ENCODE results near the gene TESPA1.
A peak's percentile ranks its signal among the peaks of the same experiment; 100 is the strongest.

TESPA1 gene

GRCh38 chr12:54941659-54942058 lies 42.9 kb downstream of the TESPA1 start:
- no peak for DNase-seq

GRCh38 chr12:54940727-54941315 lies 43.7 kb downstream of the TESPA1 start:
- no peak for DNase-seq

GRCh38 chr12:54937929-54938328 lies 46.6 kb downstream of the TESPA1 start:
- no peak for DNase-seq

GRCh38 chr12:54937376-54937775 lies 47.2 kb downstream of the TESPA1 start:
- DNase-seq = no peak

- no peak for DNase-seq
These were observed 47.8 kb downstream of the TESPA1 start for GRCh38 chr12:54936736-54937135.

- DNase-seq = peak; percentile 75
These were observed 49.2 kb downstream of the TESPA1 start for GRCh38 chr12:54935235-54935951.

GRCh38 chr12:54934419-54934818 lies 50.1 kb downstream of the TESPA1 start:
- DNase-seq = no peak

GRCh38 chr12:54933376-54933775 lies 51.2 kb downstream of the TESPA1 start:
- no peak for DNase-seq

GRCh38 chr12:54932691-54933090 lies 51.9 kb downstream of the TESPA1 start:
- no peak for DNase-seq

- DNase-seq = no peak
These were observed 52.5 kb downstream of the TESPA1 start for GRCh38 chr12:54932038-54932437.

- no peak for DNase-seq
These were observed 54.6 kb downstream of the TESPA1 start for GRCh38 chr12:54929998-54930397.

GRCh38 chr12:54926246-54926645 lies 58.3 kb downstream of the TESPA1 start:
- no peak for DNase-seq

GRCh38 chr12:54924972-54925707 lies 59.4 kb downstream of the TESPA1 start:
- no peak for DNase-seq

- DNase-seq = no peak
These were observed 67.5 kb downstream of the TESPA1 start for GRCh38 chr12:54917001-54917488.

All from activated CD8-positive, alpha-beta memory T cell treated with anti-CD3 and anti-CD28 coated beads for 24 hours (primary cell).